Measurements from ENCODE around the gene AKR7A2. TPM values are rescaled to one million over a fixed set of nuclear protein-coding genes. Genes with fewer than 3 reads are reported as not detected.

AKR7A2 gene
- total RNA-seq: 104 TPM

GRCh38 chr1:19311931-19312781 is at the start of gene AKR7A2, which contains the start of gene SLC66A1:
TSS of gene AKR7A2 (minus strand) at chr1:19312144. CDS start at chr1:19312124, 20 bp downstream.
TSS of gene SLC66A1 (plus strand) at chr1:19312326. CDS start at chr1:19317678, 5,352 bp downstream.
- DNase-seq (ENCODE audit: low spot score): peak; percentile 93

GRCh38 chr1:19360843-19361610 is 49.1 kb upstream of the AKR7A2 start:
- no peak for DNase-seq (ENCODE audit: low spot score)

- DNase-seq (ENCODE audit: low spot score): no peak
Observed at GRCh38 chr1:19360432-19360831, 48.5 kb upstream of the AKR7A2 start.

- DNase-seq (ENCODE audit: low spot score): no peak
Observed at GRCh38 chr1:19360016-19360415, 48.1 kb upstream of the AKR7A2 start.

- no peak for DNase-seq (ENCODE audit: low spot score)
Observed at GRCh38 chr1:19359357-19359756, 47.4 kb upstream of the AKR7A2 start.

GRCh38 chr1:19358710-19359109 is 46.8 kb upstream of the AKR7A2 start:
- DNase-seq (ENCODE audit: low spot score): no peak

GRCh38 chr1:19357299-19357986 is 45.5 kb upstream of the AKR7A2 start:
- DNase-seq (ENCODE audit: low spot score): no peak

GRCh38 chr1:19356266-19356665 is 44.3 kb upstream of the AKR7A2 start:
- no peak for DNase-seq (ENCODE audit: low spot score)

- DNase-seq (ENCODE audit: low spot score): no peak
Observed at GRCh38 chr1:19354531-19354981, 42.6 kb upstream of the AKR7A2 start.

- DNase-seq (ENCODE audit: low spot score): no peak
Observed at GRCh38 chr1:19353596-19353995, 41.7 kb upstream of the AKR7A2 start.

GRCh38 chr1:19352839-19353238 is 40.9 kb upstream of the AKR7A2 start:
- no peak for DNase-seq (ENCODE audit: low spot score)

GRCh38 chr1:19351873-19352272 is 39.9 kb upstream of the AKR7A2 start:
- no peak for DNase-seq (ENCODE audit: low spot score)

- DNase-seq (ENCODE audit: low spot score): no peak
Observed at GRCh38 chr1:19350566-19350965, 38.6 kb upstream of the AKR7A2 start.

GRCh38 chr1:19349999-19350398 is 38.1 kb upstream of the AKR7A2 start:
- DNase-seq (ENCODE audit: low spot score): no peak

- DNase-seq (ENCODE audit: low spot score): no peak
Observed at GRCh38 chr1:19348441-19349198, 36.7 kb upstream of the AKR7A2 start.

- DNase-seq (ENCODE audit: low spot score): peak; percentile 54
Observed at GRCh38 chr1:19347533-19348172, 35.7 kb upstream of the AKR7A2 start.

- no peak for DNase-seq (ENCODE audit: low spot score)
Observed at GRCh38 chr1:19346026-19346425, 34.1 kb upstream of the AKR7A2 start.

GRCh38 chr1:19345391-19345790 is 33.4 kb upstream of the AKR7A2 start:
- no peak for DNase-seq (ENCODE audit: low spot score)

- no peak for DNase-seq (ENCODE audit: low spot score)
Observed at GRCh38 chr1:19344831-19345230, 32.9 kb upstream of the AKR7A2 start.

GRCh38 chr1:19344372-19344810 is 32.4 kb upstream of the AKR7A2 start:
- peak; percentile 30 for DNase-seq (ENCODE audit: low spot score)

Measured in mucosa of gallbladder (tissue), 1 donor.